ENCODE measurements around the gene EBF3.

- no peak for TF ChIP-seq POLR2AphosphoS5 (IDR thresholded peaks at IDR 0.05; ENCODE audit: low read depth, low read length)
- TF ChIP-seq CTCF (IDR thresholded peaks at IDR 0.05) = no peak
Observed at GRCh38 chr10:129896136-129896859, 67.8 kb downstream of the EBF3 start.
